HG03103 (cell line): ENCODE data around the gene ELAVL1.
"Not testable (repeated sequence)": the region's sequence is repeated elsewhere in the genome, so short reads cannot be mapped to it uniquely, and the experiment has no call there.

Experiments
- ATAC-seq: cut with Tn5 transposase; IDR thresholded peaks from one replicate; pipeline ENCODE4 v1.9.1; 2021; ENCODE audit warnings: low read depth; ENCODE audit not compliant: unreplicated experiment

Gene ELAVL1

GRCh38 chr19:7943444-7944176 is 61.8 kb downstream of the ELAVL1 start, which contains the start of gene TIMM44:
Gene TIMM44, minus strand, starts transcription at chr19:7943666. Its CDS starts 15 bp downstream, at chr19:7943651.
- ATAC-seq, result peak; percentile 96

DNA sequence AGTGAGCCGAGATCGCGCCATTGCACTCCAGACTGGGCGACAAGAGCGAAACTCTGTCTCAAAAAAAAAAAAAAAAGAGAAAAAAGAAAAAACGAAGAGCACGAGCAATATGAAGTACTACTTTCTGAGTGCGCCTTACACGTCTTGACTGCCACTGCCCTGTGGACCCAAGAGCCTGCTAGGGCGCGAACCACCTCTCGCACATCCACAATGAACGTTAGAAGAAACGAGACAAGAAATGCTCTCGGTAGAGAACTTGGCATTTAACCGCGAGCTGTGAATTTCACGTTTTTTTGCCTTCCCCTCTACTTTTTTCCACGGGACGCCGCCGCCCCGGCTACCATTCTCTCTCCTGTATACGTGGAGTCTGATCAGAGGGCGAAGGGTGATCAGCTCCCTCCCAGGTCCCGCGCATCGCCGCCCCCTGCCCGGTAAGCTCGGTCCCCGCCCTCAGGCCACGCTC is 62.4 kb downstream of the ELAVL1 start:
- no peak for ATAC-seq

- no peak for ATAC-seq
Observed at GRCh38 chr19:7941895-7942596, 63.4 kb downstream of the ELAVL1 start.

DNA sequence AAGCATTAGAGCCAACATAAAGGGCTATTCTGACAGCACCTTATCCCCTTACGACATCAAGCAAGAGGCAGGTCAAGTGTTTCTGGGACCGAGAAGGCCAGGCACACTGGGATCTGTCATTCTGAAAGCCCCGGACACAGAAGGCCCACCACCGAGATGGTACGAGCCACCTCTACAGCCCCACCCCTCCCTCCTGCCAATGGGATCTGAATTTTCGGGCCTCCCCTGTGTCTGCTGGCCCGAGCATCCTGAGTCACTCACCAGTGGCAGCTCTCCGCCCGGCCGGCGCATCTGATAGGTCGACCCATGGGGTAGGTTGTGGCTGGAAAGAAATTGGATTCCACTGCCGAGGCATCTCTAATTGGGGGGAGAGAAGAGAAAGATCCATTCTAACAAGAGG is 64.6 kb downstream of the ELAVL1 start:
- ATAC-seq, result no peak

- no peak for ATAC-seq
Observed at GRCh38 chr19:7934766-7935165, 70.7 kb downstream of the ELAVL1 start.

DNA sequence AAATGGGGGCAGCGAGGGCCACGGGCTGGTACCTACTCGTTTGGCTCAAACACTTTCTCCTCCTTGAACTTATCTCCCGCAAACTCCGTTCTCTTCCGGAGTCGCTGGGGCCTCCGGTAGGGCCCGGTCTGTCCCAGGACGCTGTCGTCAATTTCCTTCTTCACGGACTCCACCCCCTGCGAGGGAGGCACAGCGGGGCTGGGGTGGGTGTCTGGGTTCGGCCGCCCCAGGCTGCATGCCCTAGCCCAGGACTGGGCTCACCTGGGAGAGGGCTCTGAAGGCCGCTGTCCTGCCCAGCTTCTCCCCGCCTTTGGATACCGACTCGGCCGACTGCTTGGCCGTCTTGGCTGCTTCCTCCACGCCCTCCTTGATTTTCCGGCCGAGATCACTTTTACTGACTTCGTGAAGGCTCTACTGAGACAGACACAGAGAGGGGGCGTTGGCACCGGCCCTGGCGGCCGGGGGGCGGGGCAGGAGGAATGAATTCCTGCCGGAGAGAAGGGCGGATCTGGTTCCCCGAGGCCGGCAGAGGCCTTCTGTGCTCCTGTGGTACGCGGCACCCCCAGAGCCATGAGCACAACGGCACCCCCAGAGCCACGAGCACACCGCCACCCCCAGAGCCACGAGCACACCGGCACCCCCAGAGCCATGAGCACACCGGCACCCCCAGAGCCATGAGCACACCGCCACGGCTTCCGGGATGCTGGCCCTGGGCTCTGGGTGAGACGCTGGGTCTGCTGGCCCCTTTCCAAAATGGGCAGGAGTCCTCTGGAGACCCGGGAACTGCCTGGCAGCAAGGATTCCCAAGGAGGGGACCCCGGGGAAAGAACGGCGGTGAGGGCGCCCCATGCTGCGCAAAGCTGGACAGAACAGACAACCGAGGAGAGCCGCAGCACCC is 71.4 kb downstream of the ELAVL1 start:
- no peak for ATAC-seq

- no peak for ATAC-seq
Observed at GRCh38 chr19:7933411-7933810, 72.0 kb downstream of the ELAVL1 start.

DNA sequence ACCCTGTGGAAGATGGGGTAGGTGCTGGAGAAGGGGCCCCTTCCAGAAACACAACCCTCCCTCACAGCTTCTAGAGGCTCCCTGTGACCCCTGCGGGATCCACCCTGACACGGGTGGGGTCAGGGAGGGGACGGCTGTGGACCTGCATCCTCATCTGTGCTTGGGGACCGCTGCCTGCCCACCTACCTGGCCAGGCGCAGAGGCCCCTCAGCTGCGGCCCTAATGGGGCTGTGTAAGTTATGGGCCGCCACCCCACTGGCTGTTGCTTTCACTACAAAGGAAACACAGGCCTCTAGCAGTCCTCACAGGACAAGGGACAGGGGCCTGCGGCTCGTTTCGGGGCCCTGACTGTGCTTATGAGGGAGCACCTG is 72.5 kb downstream of the ELAVL1 start:
- ATAC-seq, result no peak

DNA sequence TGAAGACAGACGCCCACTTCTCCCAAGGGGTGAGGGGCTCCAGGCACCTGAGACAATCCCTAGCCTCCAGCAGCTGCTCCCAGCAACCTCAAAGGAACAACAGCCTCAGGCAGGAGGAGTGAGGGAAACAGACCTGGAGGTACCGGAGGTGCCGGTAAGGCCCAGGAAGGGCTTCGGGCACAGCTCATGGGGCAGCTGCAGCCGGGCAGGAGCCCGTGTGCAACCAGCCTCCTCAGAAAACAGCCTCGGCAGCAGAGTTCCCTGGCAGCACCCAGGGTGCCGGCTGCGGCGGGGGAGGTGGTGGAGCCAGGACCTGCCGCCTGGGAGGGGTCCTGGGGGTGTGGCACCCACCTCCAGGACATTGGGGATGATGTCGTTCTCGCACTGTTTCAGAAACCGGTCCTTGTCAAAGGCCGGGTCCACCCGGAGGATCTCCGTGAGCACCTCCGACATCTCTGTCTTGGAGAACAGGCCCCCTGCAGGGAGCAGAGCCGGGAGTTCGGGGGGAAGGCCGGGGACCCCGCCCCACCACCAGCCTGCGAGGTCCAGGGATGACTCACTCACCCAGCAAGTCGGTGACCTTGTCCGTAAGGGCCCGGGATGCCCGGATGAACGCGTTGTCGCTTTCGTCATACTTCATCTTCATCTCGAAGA is 73.0 kb downstream of the ELAVL1 start:
- no peak for ATAC-seq

DNA sequence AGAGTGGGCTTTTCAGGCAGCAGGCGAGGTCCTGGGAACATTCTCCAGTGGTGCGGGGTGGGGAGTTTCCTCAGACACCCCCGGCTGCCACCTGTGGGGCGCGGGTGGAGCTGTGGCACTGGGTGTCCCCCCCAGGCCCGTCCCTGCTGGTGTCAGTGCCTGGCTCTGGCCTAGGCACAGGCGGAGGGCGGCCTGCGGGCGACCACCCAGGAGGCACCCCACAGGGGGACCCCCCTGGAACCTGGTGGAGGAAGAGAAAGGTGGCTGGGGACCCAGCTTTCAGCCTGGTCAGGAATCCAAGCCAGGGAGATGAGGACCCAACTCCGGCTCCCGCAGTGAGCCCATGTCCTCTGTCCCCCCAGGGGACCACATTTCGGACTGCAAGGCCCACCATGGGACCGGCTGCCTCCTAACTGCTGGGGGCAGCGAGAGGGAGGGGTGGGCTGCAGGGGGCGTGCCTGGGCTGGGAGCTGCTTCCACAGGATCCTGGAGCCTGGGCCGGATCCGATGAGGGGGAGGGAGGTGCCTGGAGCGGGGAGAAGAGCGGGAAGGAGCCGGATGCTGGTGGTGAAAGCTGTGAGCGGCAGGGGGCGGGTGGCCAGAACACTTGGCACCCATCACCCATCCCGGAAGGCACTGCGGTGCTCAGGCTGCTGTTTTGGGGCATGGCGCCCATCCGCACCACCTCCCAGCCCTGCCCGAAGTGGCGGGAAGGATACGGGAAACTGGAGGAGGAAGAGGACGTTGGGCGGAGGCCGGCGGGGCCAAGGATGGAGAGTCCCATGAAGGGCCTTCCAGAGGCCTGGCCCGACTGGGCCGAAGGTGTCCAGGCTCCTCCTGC is 74.0 kb downstream of the ELAVL1 start:
- no peak for ATAC-seq

DNA sequence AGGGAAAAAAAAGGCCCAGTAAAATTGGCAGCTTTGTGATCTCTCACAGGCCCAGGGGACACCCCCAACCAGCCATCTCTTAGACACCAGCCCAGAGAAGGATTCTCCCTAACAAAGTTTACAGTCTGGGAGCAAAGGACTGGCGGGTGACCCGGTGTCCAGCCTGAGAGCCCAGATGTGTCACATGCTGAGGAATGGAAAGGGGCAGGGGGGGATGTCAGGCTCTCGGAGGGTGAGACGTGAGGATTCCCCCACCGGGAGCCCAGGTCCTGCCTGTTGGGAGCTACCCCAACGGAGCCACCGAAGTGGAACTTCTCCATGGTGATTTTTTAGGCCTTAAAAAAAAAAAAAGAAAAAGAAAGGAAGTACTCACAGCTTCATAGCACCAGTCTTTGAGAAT is 74.7 kb downstream of the ELAVL1 start:
- no peak for ATAC-seq

DNA sequence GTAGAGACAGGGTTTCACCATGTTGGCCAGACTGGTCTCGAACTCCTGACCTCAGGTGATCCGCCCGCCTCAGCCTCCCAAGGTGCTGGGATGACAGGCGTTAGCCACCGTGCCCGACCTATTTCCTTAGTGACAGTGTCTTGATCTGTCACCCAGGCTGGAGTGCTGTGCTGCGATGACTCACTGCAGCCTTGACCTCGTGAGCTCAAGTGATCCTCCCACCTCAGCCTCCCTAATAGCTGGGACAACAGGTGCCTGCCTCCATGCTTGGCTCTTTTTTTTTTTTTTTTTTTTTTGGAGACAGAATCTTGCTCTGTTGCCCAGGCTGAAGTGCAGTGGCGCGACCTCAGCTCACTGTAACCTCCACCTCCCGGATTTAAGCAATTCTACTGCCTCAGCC is 75.4 kb downstream of the ELAVL1 start:
- not testable (repeated sequence) for ATAC-seq

DNA sequence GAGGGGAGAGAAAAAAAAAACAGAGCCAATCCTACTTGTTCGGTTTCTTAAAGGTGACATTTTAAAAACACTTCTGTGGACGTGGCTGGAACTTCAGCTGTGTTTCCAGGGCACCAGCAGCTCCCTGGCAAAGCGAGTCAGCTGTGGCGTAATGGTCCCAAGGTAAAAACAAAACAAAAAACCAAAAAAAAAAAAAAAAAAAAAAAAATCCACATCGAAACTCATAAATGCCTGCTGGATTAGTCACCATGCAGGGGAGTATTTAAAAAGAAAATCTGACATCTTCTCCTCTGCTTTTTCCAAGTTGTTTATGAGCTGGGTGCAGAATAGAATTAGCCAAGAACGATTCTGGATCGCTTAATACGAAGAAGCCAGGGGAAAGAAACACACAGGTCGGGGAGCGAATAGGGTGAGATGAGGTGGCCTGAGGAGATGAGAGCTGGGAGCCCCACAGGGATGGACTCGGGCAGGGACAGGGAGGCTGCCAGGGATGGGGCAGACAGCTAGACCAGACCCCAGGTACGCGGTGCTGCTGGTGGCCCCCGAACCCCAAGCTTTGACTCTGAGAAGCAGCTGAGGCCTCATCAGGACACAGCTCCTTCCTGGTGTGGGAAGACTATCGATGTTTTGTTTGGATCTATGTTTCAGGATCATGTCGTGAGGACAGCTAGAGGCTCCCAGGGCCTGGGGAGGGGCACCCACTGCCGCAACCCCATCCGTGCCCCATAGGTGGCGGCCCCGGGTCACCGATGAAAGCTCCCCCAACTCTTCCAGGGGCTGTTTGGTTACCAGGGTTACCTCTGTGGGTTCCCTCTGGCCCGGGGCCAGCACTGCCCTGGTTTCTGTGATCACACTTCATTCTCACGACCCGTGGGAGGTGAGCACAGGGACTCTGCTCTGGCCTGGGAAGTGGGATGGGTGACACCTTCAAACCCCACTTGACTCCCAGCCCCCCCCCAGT is 76.4 kb downstream of the ELAVL1 start:
- no peak for ATAC-seq

DNA sequence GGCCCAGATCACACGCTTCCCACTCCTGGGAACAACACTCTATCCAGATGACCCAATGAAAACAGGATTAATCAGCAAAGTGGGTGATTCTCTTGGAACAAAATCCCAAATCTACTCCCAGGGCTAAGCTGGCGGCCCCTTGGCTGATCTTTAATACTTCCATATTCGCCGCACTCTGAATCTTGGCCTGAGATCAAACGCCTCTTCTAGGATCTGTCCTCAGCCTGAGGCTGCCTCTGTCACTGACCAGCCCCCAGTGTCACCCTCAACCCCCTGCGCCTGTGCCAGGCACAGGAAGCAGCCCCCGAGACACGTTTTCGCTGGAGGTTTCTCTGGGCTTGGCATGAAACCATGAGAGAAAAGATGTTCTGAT is 77.1 kb downstream of the ELAVL1 start:
- ATAC-seq, result no peak

GRCh38 chr19:7927605-7928333 is 77.7 kb downstream of the ELAVL1 start:
- ATAC-seq, result no peak

DNA sequence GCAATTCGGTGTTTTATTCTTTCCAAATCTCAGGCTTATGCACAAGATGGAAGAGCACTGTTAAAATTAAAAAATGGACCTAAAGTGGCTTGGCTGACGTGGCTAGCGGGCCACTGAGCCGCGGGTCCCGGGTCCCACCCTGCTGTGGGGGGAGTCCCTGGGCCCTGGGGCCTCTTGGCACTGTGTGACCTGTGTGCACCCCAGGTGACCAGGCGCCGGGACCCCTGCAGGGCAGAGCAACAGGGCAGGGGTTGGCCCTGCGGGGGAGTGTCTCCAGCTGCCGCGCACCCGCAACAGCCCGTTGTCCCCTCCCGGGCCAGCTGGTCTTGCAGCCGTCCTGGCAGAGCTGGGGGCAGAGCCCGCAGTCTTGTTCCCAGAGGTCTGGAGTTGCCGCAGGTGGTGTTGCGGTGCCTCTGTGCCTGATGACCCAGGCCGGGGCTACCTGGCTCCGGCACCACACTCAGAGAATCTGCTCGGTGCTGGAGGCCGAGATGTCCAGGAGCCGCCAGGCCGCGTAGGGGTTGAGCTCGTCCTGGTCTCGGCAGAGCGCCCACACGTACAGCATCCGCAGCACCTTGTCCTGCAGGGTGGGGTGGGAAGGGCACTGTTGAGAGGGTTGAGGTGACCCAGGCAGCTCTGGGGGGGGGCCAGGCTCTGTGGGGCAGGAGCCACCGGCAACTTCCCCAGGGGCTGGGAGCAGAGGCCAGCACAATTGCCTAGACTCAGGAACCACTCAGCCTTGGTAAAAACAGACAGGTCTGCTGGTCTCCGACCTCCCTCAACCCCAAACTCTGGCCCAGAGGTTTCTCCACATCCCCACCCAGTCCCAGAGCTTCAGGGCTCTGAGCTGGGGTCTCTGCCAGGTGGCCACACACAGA is 78.5 kb downstream of the ELAVL1 start:
- ATAC-seq, result no peak
